WTC11 (cell line): ENCODE data around the gene TBC1D22A. TPM values are rescaled to one million over a fixed set of nuclear protein-coding genes. Genes with fewer than 3 reads are reported as not detected.

Experiments
- ATAC-seq: fragments of 200-7000 bp; cut with Tn5 transposase; 2 replicates; pipeline ENCODE4 v1.10.0; 2021; ENCODE audit warnings: mild to moderate bottlenecking, moderate library complexity
- CTCF ChIA-PET: fragments of 300-600 bp; sonication (Branson Sonifier 250); formaldehyde crosslinking; loops from one replicate; lab custom pipeline; 2021; ENCODE audit warnings: antibody characterized with exemption; lab: Charles Lee
- POLR2A ChIA-PET: fragments of 350-600 bp; sonication (Branson Sonifier 250); formaldehyde crosslinking; loops from one replicate; lab custom pipeline; 2021; ENCODE audit warnings: antibody characterized with exemption; lab: Charles Lee
- DNase-seq: peaks from one replicate; pipeline ENCODE4 v3.0.0; 2021; ENCODE audit warnings: low spot score
- H3K27ac Mint-ChIP-seq: 2 replicates; pipeline ENCODE4 v1.8.0; 2021; ENCODE audit warnings: mixed read lengths
- H3K27me3 Mint-ChIP-seq: 2 replicates; pipeline ENCODE4 v1.8.0; 2021; ENCODE audit warnings: low read depth, mild to moderate bottlenecking, moderate library complexity, mixed read lengths
- H3K36me3 Mint-ChIP-seq: 2 replicates; pipeline ENCODE4 v1.8.0; 2021; ENCODE audit warnings: mixed read lengths
- H3K4me1 Mint-ChIP-seq: 2 replicates; pipeline ENCODE4 v1.8.0; 2022; ENCODE audit warnings: mixed read lengths
- H3K4me3 Mint-ChIP-seq: 2 replicates; pipeline ENCODE4 v1.8.0; 2021; ENCODE audit warnings: mild to moderate bottlenecking, moderate library complexity, mixed read lengths
- H3K9me3 Mint-ChIP-seq: 2 replicates; pipeline ENCODE4 v1.8.0; 2021; ENCODE audit warnings: mixed read lengths
- AR ChIP-seq: fragments of 250-450 bp; sonication (Bioruptor Pico); IDR thresholded peaks from 2 replicates; pipeline ENCODE4 v1.9.0; 2021; ENCODE audit warnings: mild to moderate bottlenecking
- CREB1 ChIP-seq: sonication (generic); formaldehyde crosslinking; IDR thresholded peaks from 2 replicates; pipeline ENCODE4 v1.8.0; 2023; ENCODE audit warnings: mild to moderate bottlenecking, missing genetic modification reagents
- E2F1 ChIP-seq: sonication (generic); formaldehyde crosslinking; IDR thresholded peaks from 2 replicates; pipeline ENCODE4 v1.8.0; 2022; ENCODE audit warnings: mild to moderate bottlenecking, missing genetic modification reagents
- E2F5 ChIP-seq: sonication (generic); formaldehyde crosslinking; IDR thresholded peaks from 2 replicates; pipeline ENCODE4 v1.8.1; 2022; ENCODE audit warnings: mild to moderate bottlenecking, moderate library complexity, missing genetic modification reagents
- EMX1 ChIP-seq: fragments of 250-450 bp; sonication (Bioruptor Pico); IDR thresholded peaks from 2 replicates; pipeline ENCODE4 v1.8.0; 2021; ENCODE audit warnings: mild to moderate bottlenecking
- FOXJ3 ChIP-seq: sonication (generic); formaldehyde crosslinking; IDR thresholded peaks from 2 replicates; pipeline ENCODE4 v1.9.0; 2021; ENCODE audit warnings: missing genetic modification reagents, mild to moderate bottlenecking, borderline replicate concordance
- FOXP1 ChIP-seq: sonication (generic); formaldehyde crosslinking; IDR thresholded peaks from 2 replicates; pipeline ENCODE4 v1.8.0; 2022; ENCODE audit warnings: missing genetic modification reagents, mild to moderate bottlenecking, moderate library complexity, borderline replicate concordance
- GRHL2 ChIP-seq: fragments of 250-450 bp; sonication (Bioruptor Pico); IDR thresholded peaks from 2 replicates; pipeline ENCODE4 v1.8.0; 2022; ENCODE audit warnings: mild to moderate bottlenecking, moderate library complexity; ENCODE audit not compliant: insufficient replicate concordance, severe bottlenecking
- HMGXB4 ChIP-seq: sonication (generic); formaldehyde crosslinking; IDR thresholded peaks from 2 replicates; pipeline ENCODE4 v1.8.1; 2023; ENCODE audit warnings: mild to moderate bottlenecking, moderate library complexity, missing genetic modification reagents
- JUN ChIP-seq: sonication (generic); formaldehyde crosslinking; IDR thresholded peaks from 2 replicates; pipeline ENCODE4 v1.8.0; 2023; ENCODE audit warnings: mild to moderate bottlenecking, missing genetic modification reagents
- KAT7 ChIP-seq: sonication (generic); formaldehyde crosslinking; IDR thresholded peaks from 2 replicates; pipeline ENCODE4 v1.8.1; 2023; ENCODE audit warnings: missing genetic modification reagents, mild to moderate bottlenecking, borderline replicate concordance
- MXD4 ChIP-seq: fragments of 250-450 bp; sonication (Bioruptor Pico); IDR thresholded peaks from 2 replicates; pipeline ENCODE4 v1.8.0; 2021; ENCODE audit warnings: mild to moderate bottlenecking, moderate library complexity, borderline replicate concordance
- MYBL2 ChIP-seq: sonication (generic); formaldehyde crosslinking; IDR thresholded peaks from 2 replicates; pipeline ENCODE4 v1.8.1; 2023; ENCODE audit warnings: mild to moderate bottlenecking, moderate library complexity, missing genetic modification reagents
- PREB ChIP-seq: sonication (generic); formaldehyde crosslinking; IDR thresholded peaks from 2 replicates; pipeline ENCODE4 v1.8.1; 2022; ENCODE audit warnings: mild to moderate bottlenecking, missing genetic modification reagents, moderate library complexity, borderline replicate concordance
- SOX15 ChIP-seq: fragments of 250-450 bp; sonication (Bioruptor Pico); IDR thresholded peaks from 2 replicates; pipeline ENCODE4 v1.9.0; 2021; ENCODE audit warnings: mild to moderate bottlenecking
- SP1 ChIP-seq: sonication (generic); formaldehyde crosslinking; conservative IDR thresholded peaks from 2 replicates; pipeline ENCODE4 v1.8.1; 2022; ENCODE audit warnings: missing genetic modification reagents
- TEAD1 ChIP-seq: sonication (generic); formaldehyde crosslinking; IDR thresholded peaks from 2 replicates; pipeline ENCODE4 v1.8.0; 2022; ENCODE audit warnings: mild to moderate bottlenecking, missing genetic modification reagents
- ZNF317 ChIP-seq: sonication (generic); formaldehyde crosslinking; IDR thresholded peaks from 2 replicates; pipeline ENCODE4 v1.8.1; 2023; ENCODE audit warnings: low read depth, mild to moderate bottlenecking, moderate library complexity, missing genetic modification reagents, borderline replicate concordance
- ZNF416 ChIP-seq: fragments of 250-450 bp; sonication (Bioruptor Pico); IDR thresholded peaks from 2 replicates; pipeline ENCODE4 v1.9.0; 2021; ENCODE audit warnings: mild to moderate bottlenecking, inconsistent platforms
- ZNF423 ChIP-seq: fragments of 250-450 bp; sonication (Bioruptor Pico); IDR thresholded peaks from 2 replicates; pipeline ENCODE4 v2.1.2; 2022; ENCODE audit warnings: mild to moderate bottlenecking, moderate library complexity
- ZNF512 ChIP-seq: sonication (generic); formaldehyde crosslinking; IDR thresholded peaks from 2 replicates; pipeline ENCODE4 v1.8.1; 2022; ENCODE audit warnings: missing genetic modification reagents, borderline replicate concordance
- total RNA-seq: library from RNA; stranded (reverse); gene quantifications from 3 replicates; pipeline ENCODE4 v1.2.3, GENCODE V29; 2021

The TBC1D22A gene
- total RNA-seq, 1 experiment from 2014 or later, result 18.1 TPM

- no peaks in the 10 kb centered on the region for H3K27me3 Mint-ChIP-seq
- POLR2A ChIA-PET, result no interaction called here
- no peak overlapping the region for H3K27ac Mint-ChIP-seq
- no peak for ATAC-seq
- H3K4me1 Mint-ChIP-seq, result peaks cover 14% of the 10 kb centered on the region
- H3K4me3 Mint-ChIP-seq, result no peak overlapping the region
- no peak for DNase-seq
- CTCF ChIA-PET, result no interaction called here
- H3K36me3 Mint-ChIP-seq, result peaks cover 3% of the 10 kb centered on the region; the same call in 1 of the 2 replicates
- no peaks in the 10 kb centered on the region for H3K9me3 Mint-ChIP-seq
- no peak for TF ChIP-seq CREB1 (CRISPR knock-in tag)
- TF ChIP-seq PREB, result no peak
- TF ChIP-seq E2F5, result no peak
- TF ChIP-seq EMX1 (CRISPR knock-in tag), result no peak
- TF ChIP-seq ZNF423 (CRISPR knock-in tag), result no peak
- no peak for TF ChIP-seq JUN (CRISPR knock-in tag)
- TF ChIP-seq AR, result no peak
- no peak for TF ChIP-seq KAT7 (CRISPR knock-in tag)
- TF ChIP-seq E2F1 (CRISPR knock-in tag), result no peak
- no peak for TF ChIP-seq ZNF416
- TF ChIP-seq FOXJ3 (CRISPR knock-in tag), result no peak
- TF ChIP-seq HMGXB4 (CRISPR knock-in tag), result no peak
- no peak for TF ChIP-seq TEAD1 (CRISPR knock-in tag)
- no peak for TF ChIP-seq ZNF512 (CRISPR knock-in tag)
Observed at GRCh38 chr22:46986788-46987187, 224.3 kb downstream of the TBC1D22A start.

GRCh38 chr22:46990937-46991550, 228.6 kb downstream of the TBC1D22A start:
- Mint-ChIP-seq H3K36me3 (peaks cover 3% of the 10 kb centered on the region; the same call in 1 of the 2 replicates), H3K4me1 (peaks cover 9% of the 10 kb centered on the region), H3K9me3 (no peaks in the 10 kb centered on the region), H3K4me3 (no peak overlapping the region), H3K27ac (peak overlapping the region; percentile 71), H3K27me3 (no peaks in the 10 kb centered on the region)
- no peak for TF ChIP-seq MYBL2 (CRISPR knock-in tag)
- no peak for TF ChIP-seq ZNF317 (CRISPR knock-in tag)
- TF ChIP-seq MXD4, result no peak
- no peak for TF ChIP-seq SOX15
- TF ChIP-seq GRHL2 (CRISPR knock-in tag), result no peak
- TF ChIP-seq FOXP1 (CRISPR knock-in tag), result no peak
- TF ChIP-seq SP1 (CRISPR knock-in tag), result no peak
- ATAC-seq (no peak), DNase-seq (no peak)
- ChIA-PET POLR2A (no interaction called here), CTCF (interaction anchor here (4.6 kb wide), 1 partner anchor 22 kb away, joined by 18 read pairs; no protein-coding TSS in a partner anchor)
